ENCODE data around the gene ISM2.

Gene ISM2

DNA sequence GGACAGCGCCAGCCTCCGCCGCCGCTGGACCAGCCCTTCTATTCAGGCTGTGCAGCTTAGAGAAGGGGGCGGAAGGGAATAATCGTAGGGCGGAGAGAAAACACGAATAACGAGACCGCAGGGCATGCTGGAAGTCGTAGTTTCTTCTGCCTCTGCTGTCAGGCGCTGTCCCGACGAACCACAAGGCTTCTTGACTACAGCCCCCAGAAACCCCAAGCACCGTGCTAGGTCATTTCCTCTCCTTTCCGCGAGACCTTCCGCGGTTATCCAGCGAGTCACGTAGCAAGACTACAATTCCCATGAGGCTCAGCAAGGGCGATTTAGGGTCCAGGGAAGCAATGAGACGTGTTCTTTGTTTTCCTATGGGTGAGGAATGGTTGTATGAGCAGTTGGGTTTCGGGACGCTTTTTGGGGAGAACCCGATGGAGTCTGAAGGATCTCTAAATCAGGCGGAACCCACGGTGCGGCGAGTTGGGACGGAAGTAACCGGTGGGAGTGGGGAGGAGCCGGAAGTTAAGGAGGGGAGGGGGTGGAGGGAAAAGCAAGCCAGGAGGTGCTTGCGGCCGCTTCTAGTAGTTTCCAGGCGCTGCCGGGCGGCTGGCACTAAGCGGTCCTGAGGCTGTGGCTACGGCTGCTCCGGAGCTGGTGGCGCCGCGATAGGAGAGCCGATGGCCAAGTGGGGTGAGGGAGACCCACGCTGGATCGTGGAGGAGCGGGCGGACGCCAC lies 40.9 kb downstream of the ISM2 start, which contains the start of the genes AHSA1 and VIPAS39:
TSS of gene AHSA1 (plus strand) at position 572 of the 727 bp plus-strand sequence. CDS start at position 669, 97 bp downstream.
TSS of gene VIPAS39 (minus strand) at position 80 of the 727 bp plus-strand sequence. CDS start 3,499 bp downstream, outside the sequence.
- Histone ChIP-seq H3K9me3 (ENCODE audit: severe bottlenecking) (no peaks in the 10 kb centered on the region), H3K36me3 (peaks cover 33% of the 10 kb centered on the region), H3K27ac (peak within 1 kb of the TSS; percentile 97), H3K27me3 (ENCODE audit: insufficient read depth, low read depth, severe bottlenecking) (no peaks in the 10 kb centered on the region), H3K4me3 (ENCODE audit: low read depth, low read length) (peak within 1 kb of the TSS; percentile 87)
- peak; percentile 97 for DNase-seq
- TF ChIP-seq, protein P1, sequence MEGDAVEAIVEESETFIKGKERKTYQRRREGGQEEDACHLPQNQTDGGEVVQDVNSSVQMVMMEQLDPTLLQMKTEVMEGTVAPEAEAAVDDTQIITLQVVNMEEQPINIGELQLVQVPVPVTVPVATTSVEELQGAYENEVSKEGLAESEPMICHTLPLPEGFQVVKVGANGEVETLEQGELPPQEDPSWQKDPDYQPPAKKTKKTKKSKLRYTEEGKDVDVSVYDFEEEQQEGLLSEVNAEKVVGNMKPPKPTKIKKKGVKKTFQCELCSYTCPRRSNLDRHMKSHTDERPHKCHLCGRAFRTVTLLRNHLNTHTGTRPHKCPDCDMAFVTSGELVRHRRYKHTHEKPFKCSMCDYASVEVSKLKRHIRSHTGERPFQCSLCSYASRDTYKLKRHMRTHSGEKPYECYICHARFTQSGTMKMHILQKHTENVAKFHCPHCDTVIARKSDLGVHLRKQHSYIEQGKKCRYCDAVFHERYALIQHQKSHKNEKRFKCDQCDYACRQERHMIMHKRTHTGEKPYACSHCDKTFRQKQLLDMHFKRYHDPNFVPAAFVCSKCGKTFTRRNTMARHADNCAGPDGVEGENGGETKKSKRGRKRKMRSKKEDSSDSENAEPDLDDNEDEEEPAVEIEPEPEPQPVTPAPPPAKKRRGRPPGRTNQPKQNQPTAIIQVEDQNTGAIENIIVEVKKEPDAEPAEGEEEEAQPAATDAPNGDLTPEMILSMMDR (IDR thresholded peaks at IDR 0.05; ENCODE audit: low read depth, low read length): no peak

DNA sequence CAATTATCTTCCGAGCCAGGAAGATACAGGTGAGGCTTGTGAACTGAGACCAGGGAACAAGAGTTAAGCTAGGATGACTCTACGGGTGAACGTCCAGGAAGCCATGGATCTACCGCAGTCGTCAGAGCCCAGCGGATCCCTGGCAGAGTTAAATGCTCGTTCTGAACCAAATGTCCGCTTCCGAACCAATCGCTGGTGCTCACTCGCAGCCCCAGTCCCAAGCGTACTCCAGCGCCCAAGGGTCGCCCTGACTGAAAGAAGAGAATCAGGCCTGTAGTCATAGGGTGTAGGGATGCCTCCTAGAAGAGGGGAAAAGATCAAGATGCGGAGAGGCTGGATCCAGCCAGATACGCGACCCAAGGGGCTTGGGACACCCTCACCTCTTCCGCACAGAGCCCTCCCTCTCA lies 41.5 kb downstream of the ISM2 start:
- Histone ChIP-seq H3K4me3 (ENCODE audit: low read depth, low read length) (peak overlapping the region; percentile 87), H3K27me3 (ENCODE audit: insufficient read depth, low read depth, severe bottlenecking) (no peaks in the 10 kb centered on the region), H3K9me3 (ENCODE audit: severe bottlenecking) (no peaks in the 10 kb centered on the region), H3K27ac (peak overlapping the region; percentile 97), H3K36me3 (peaks cover 27% of the 10 kb centered on the region)
- no peak for DNase-seq
- TF ChIP-seq, protein P1 (IDR thresholded peaks at IDR 0.05; ENCODE audit: low read depth, low read length): no peak

DNA sequence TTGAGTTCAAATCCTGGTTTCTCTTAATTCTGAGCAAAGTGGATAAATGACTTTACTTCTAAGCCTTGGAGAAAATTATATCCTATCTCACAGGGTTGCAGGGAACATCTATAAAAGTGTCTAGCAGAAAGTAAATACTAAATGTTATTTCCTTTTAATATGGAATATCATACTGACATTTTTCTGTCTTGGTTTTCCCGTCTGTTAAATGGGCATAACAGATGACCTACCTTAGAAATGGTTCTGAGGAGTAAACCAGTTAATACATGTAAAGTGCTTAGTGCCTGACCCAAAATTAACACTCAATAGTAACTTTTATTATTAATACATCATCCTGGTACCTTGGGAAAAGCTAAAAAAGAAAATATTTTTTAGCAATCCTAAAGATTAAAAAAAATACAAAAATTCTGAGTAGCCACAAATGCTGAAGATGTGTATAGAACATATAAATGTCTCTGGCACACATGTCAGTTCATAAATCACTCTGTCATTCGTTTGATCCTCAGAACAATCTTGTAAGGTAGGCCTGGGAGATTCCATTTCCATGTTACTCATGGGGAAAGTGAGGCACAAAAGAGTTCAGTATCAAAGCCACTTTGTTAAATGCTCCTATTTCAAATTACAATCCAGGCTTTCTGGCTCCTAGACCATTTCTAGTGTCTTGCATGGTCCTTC lies 42.5 kb downstream of the ISM2 start:
- H3K27me3 ChIP-seq (ENCODE audit: insufficient read depth, low read depth, severe bottlenecking): no peaks in the 10 kb centered on the region
- H3K4me3 ChIP-seq (ENCODE audit: low read depth, low read length): no peak overlapping the region
- H3K9me3 ChIP-seq (ENCODE audit: severe bottlenecking): no peaks in the 10 kb centered on the region
- H3K36me3 ChIP-seq: peaks cover 17% of the 10 kb centered on the region
- DNase-seq: no peak
- H3K27ac ChIP-seq: no peak overlapping the region
- TF ChIP-seq, protein P1 (IDR thresholded peaks at IDR 0.05; ENCODE audit: low read depth, low read length): no peak

DNA sequence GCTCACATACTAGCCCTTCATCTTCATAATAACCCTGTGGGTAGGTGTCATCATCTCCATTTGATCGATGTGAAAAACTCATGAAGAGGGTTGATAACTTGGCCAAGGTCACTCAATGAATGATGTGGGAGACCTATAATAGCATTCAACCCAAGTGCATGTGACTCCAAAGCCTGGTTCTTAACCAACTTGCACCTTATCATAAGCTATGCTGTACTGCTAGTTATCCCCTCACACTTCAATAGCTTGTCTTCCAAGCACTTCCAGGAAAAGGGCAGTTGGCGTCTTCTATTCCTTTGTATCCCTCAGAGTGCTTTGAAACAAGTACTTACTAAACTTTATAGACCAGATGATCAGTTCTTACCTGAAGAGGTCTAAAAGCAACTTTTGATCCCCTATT lies 56.4 kb downstream of the ISM2 start:
- no peak overlapping the region for H3K27ac ChIP-seq
- DNase-seq: no peak
- H3K27me3 ChIP-seq (ENCODE audit: insufficient read depth, low read depth, severe bottlenecking): no peaks in the 10 kb centered on the region
- no peaks in the 10 kb centered on the region for H3K9me3 ChIP-seq (ENCODE audit: severe bottlenecking)
- no peak overlapping the region for H3K4me3 ChIP-seq (ENCODE audit: low read depth, low read length)
- TF ChIP-seq, protein P1 (IDR thresholded peaks at IDR 0.05; ENCODE audit: low read depth, low read length): no peak
- peaks cover 7% of the 10 kb centered on the region; the same call in 1 of the 2 replicates for H3K36me3 ChIP-seq

DNA sequence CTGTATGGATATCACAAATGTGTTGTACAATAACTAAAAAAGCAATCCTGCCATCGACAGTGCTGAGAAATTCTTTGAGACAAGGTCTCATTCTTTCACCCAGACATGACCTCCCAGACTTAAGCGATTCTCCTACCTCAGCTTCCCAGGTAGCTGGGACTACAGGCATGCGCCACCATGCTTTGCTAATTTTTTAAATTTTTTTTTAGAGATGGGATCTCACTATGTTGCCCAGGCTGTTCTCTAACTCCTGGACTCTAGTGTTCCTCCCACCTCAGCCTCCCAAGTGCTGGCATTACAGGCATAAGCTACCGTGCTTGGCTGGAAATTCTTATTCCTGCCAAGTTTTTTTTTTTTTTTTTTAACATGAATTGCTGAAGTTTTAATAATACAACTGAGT lies 58.8 kb downstream of the ISM2 start:
- Histone ChIP-seq H3K9me3 (ENCODE audit: severe bottlenecking) (no peaks in the 10 kb centered on the region), H3K27me3 (ENCODE audit: insufficient read depth, low read depth, severe bottlenecking) (no peaks in the 10 kb centered on the region), H3K27ac (no peak overlapping the region), H3K4me3 (ENCODE audit: low read depth, low read length) (no peak overlapping the region), H3K36me3 (peaks cover 7% of the 10 kb centered on the region; the same call in 1 of the 2 replicates)
- TF ChIP-seq, protein P1 (IDR thresholded peaks at IDR 0.05; ENCODE audit: low read depth, low read length): no peak
- no peak for DNase-seq

Measured in WERI-Rb-1 (cell line).